SU-DHL-6 (cell line): ENCODE results near the gene WFIKKN2.

Source experiments
- H2AFZ ChIP-seq: fragments of 200-600 bp; sonication (generic); 2 replicates; pipeline ENCODE4 v1.6.1; 2014; ENCODE audit warnings: low read depth, mild to moderate bottlenecking, moderate library complexity, mixed read lengths, antibody characterized with exemption, low read length; ENCODE audit not compliant: severe bottlenecking
- H3F3A ChIP-seq: fragments of 200-600 bp; shearing (Covaris generic); 2 replicates; pipeline ENCODE4 v1.6.0; 2016; ENCODE audit warnings: antibody characterized with exemption, mild to moderate bottlenecking; ENCODE audit not compliant: insufficient read depth
- H3K27ac ChIP-seq: fragments of 200-600 bp; sonication (generic); 2 replicates; pipeline ENCODE4 v1.5.1; 2016; ENCODE audit warnings: low read depth, mild to moderate bottlenecking, low read length, moderate library complexity, mixed read lengths
- H3K27me3 ChIP-seq: fragments of 200-600 bp; sonication (generic), shearing (Covaris generic); 2 replicates; pipeline ENCODE4 v1.6.0; 2014; ENCODE audit warnings: mild to moderate bottlenecking, low read length
- H3K36me3 ChIP-seq: fragments of 200-600 bp; sonication (generic); 2 replicates; pipeline ENCODE4 v1.6.1; 2014; ENCODE audit warnings: mild to moderate bottlenecking, low read length, mixed read lengths
- H3K4me2 ChIP-seq: fragments of 300-600, 200-600 bp; shearing (Covaris generic), sonication (generic); 2 replicates; pipeline ENCODE4 v1.6.0; 2014; ENCODE audit warnings: low read length, low read depth, mild to moderate bottlenecking; ENCODE audit not compliant: poor library complexity, severe bottlenecking
- H3K4me3 ChIP-seq: fragments of 200-600 bp; sonication (generic); 2 replicates; pipeline ENCODE4 v1.5.1; 2014; ENCODE audit warnings: antibody characterized with exemption, low read length, mild to moderate bottlenecking, mixed read lengths; ENCODE audit not compliant: insufficient read depth, poor library complexity, severe bottlenecking
- H3K79me2 ChIP-seq: fragments of 200-600 bp; sonication (generic); 2 replicates; pipeline ENCODE4 v1.6.1; 2014; ENCODE audit warnings: mild to moderate bottlenecking, low read length, moderate library complexity; ENCODE audit not compliant: insufficient read depth
- H3K9ac ChIP-seq: fragments of 200-600 bp; sonication (generic); 2 replicates; pipeline ENCODE4 v1.7.0; 2014; ENCODE audit warnings: mild to moderate bottlenecking, low read length
- H3K9me2 ChIP-seq: fragments of 200-600 bp; sonication (generic); replicated peaks from 2 replicates; pipeline ENCODE4 v1.6.1; 2014; ENCODE audit warnings: low read length; ENCODE audit not compliant: insufficient read depth
- H3K9me3 ChIP-seq: fragments of 200-600 bp; sonication (generic); 2 replicates; pipeline ENCODE4 v1.6.1; 2014; ENCODE audit warnings: low read length, mixed read lengths; ENCODE audit not compliant: insufficient read depth
- H4K20me1 ChIP-seq: fragments of 200-600 bp; sonication (generic); 2 replicates; pipeline ENCODE4 v1.6.1; 2014; ENCODE audit warnings: low read depth, mild to moderate bottlenecking, antibody characterized with exemption, low read length, moderate library complexity, mixed read lengths
- EZH2phosphoT487 ChIP-seq: fragments of 200-600 bp; sonication (generic), shearing (Covaris generic); conservative IDR thresholded peaks from 2 replicates; pipeline ENCODE4 v1.6.1; 2018; ENCODE audit warnings: mild to moderate bottlenecking, antibody characterized with exemption, low read length, moderate library complexity, mixed read lengths
- TF ChIP-seq, protein P1 (sequence below): fragments of 200-600 bp; sonication (generic); IDR thresholded peaks from one replicate; pipeline ENCODE4 v1.5.1; 2017; ENCODE audit warnings: antibody characterized with exemption, mild to moderate bottlenecking, low read length, moderate library complexity; ENCODE audit not compliant: insufficient read depth, poor library complexity, severe bottlenecking

Gene WFIKKN2

DNA sequence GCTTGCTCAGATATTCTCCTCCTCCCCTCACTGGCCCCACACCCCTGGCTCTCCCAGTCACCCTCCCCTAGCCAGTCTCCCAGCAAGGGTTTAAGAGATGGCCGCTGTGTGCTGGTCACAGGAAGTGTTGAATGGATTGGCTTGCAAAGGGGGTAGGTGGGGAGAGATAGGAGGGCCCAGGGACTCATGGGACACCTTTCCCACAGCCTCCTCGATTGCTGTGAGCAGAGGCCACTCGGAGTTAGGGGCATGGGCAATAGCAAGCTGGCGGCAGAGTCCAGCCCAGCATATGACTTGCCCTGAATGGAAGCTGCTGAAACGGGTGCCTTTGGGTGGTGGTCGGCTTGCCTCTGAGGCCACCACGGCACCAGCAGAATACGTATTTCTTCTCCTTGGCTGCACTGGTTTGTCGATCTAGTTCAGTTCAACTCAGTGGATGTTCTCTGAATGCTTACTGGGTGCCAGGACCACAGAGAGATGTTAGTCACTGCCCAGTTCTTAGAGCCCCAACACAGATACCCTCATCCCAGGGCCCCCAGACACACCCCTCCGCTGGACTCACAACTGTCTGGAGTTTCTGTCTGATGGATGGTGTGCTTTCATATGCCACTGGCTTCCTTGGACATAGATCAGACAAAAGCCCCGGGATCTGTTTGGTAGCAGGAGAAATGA lies 6.0 kb downstream of the WFIKKN2 start:
- Histone ChIP-seq H3K36me3 (no peaks in the 10 kb centered on the region), H2AFZ (no peak overlapping the region), H3F3A (no peaks in the 10 kb centered on the region), H3K27me3 (no peaks in the 10 kb centered on the region), H3K9me3 (no peaks in the 10 kb centered on the region), H3K27ac (no peak overlapping the region), H3K4me2 (no peak overlapping the region), H4K20me1 (no peaks in the 10 kb centered on the region), H3K9ac (no peak overlapping the region), H3K4me3 (no peak overlapping the region), H3K9me2 (no peaks in the 10 kb centered on the region), H3K79me2 (no peaks in the 10 kb centered on the region)
- TF ChIP-seq EZH2phosphoT487 = no peak

DNA sequence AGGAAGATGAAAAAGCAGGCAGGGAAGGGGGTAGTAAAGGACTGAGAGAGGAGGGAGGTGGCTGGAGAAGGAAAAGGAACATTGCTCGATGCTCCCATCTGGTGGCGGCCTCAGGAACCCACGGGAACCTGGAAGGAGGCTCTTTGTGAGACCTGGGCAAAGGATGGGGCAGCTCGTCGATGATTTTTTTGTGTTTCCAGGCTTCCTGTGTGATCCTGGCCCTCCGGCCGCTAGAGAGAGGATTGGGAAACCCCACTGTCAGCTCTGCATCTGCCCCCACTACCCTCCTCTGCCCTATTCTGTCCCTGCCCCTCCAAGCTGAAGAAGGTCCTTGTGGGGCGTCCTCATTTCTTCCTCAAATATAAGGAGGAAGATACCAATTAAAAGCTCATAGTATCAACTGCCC lies 6.6 kb downstream of the WFIKKN2 start:
- Histone ChIP-seq H3K4me2 (no peak overlapping the region), H4K20me1 (no peaks in the 10 kb centered on the region), H3K4me3 (no peak overlapping the region), H2AFZ (no peak overlapping the region), H3K9me2 (no peaks in the 10 kb centered on the region), H3K9ac (no peak overlapping the region), H3K9me3 (no peaks in the 10 kb centered on the region), H3K36me3 (no peaks in the 10 kb centered on the region), H3K27me3 (no peaks in the 10 kb centered on the region), H3K79me2 (no peaks in the 10 kb centered on the region), H3K27ac (no peak overlapping the region), H3F3A (no peaks in the 10 kb centered on the region)
- TF ChIP-seq, protein P1, sequence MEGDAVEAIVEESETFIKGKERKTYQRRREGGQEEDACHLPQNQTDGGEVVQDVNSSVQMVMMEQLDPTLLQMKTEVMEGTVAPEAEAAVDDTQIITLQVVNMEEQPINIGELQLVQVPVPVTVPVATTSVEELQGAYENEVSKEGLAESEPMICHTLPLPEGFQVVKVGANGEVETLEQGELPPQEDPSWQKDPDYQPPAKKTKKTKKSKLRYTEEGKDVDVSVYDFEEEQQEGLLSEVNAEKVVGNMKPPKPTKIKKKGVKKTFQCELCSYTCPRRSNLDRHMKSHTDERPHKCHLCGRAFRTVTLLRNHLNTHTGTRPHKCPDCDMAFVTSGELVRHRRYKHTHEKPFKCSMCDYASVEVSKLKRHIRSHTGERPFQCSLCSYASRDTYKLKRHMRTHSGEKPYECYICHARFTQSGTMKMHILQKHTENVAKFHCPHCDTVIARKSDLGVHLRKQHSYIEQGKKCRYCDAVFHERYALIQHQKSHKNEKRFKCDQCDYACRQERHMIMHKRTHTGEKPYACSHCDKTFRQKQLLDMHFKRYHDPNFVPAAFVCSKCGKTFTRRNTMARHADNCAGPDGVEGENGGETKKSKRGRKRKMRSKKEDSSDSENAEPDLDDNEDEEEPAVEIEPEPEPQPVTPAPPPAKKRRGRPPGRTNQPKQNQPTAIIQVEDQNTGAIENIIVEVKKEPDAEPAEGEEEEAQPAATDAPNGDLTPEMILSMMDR = peak; percentile 49
- TF ChIP-seq EZH2phosphoT487 = no peak

DNA sequence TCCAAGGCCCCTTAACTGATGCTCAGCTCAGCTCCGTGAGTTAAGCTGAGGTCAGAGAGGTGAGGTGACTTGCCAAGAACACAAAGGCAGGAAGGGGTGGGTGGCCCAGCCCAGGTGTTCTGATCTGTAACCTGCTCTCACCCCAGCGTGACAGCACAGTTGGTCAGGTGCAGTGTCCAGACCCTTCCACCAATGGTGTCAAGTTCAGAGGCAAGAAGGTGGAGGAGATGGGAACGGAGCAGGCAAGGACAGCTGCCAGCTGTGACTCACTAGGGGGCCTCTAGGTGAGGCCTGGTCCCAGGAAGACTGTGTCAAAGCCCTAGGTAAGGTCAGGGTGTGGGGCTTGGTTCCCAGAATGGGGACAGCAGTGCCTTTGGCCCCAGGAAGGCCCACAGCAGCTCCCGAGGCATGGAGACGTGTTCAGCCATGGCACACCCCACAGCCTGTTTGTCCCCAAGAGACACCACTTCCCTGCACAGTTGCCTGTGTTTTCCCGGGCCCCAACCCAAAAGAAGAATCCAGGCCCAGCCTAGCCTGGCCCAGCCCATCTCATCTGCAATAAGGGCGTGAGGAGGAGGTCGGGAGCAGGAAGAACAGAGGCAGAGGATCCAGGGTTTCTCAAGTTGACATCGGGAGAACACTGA lies 7.2 kb downstream of the WFIKKN2 start:
- TF ChIP-seq EZH2phosphoT487 = no peak
- TF ChIP-seq, protein P1 = no peak
- Histone ChIP-seq H3K9me2 (no peaks in the 10 kb centered on the region), H3K27me3 (no peaks in the 10 kb centered on the region), H3K36me3 (no peaks in the 10 kb centered on the region), H3K79me2 (no peaks in the 10 kb centered on the region), H3K4me3 (no peak overlapping the region), H4K20me1 (no peaks in the 10 kb centered on the region), H3K4me2 (no peak overlapping the region), H3K9me3 (no peaks in the 10 kb centered on the region), H3K9ac (no peak overlapping the region), H3F3A (no peaks in the 10 kb centered on the region), H2AFZ (no peak overlapping the region), H3K27ac (no peak overlapping the region)
